Activated T-cell treated with anti-CD3 and anti-CD28 coated beads, Interleukin-2, amount 50 U/mL, for 4 hours (primary cell): ENCODE results near the gene PPP1R37. TPM values are rescaled to one million over a fixed set of nuclear protein-coding genes. Genes with fewer than 3 reads are reported as not detected.
"Not testable (repeated sequence)": the region's sequence is repeated elsewhere in the genome, so short reads cannot be mapped to it uniquely, and the experiment has no call there.

Experiments
- ATAC-seq, 2 donors: fragments of 200-7000 bp; cut with Tn5 transposase; one replicate each; pipeline ENCODE4 v1.10.0; 2021
- DNase-seq: peaks from one replicate; pipeline ENCODE4 v3.0.0-alpha.2; 2020
- H3K27me3 Mint-ChIP-seq: one replicate; pipeline ENCODE4 v1.8.0; 2021; ENCODE audit warnings: low read depth, mixed read lengths
- H3K36me3 Mint-ChIP-seq: one replicate; pipeline ENCODE4 v1.8.0; 2022; ENCODE audit warnings: mixed read lengths; ENCODE audit not compliant: insufficient read depth
- H3K4me1 Mint-ChIP-seq: one replicate; pipeline ENCODE4 v1.8.0; 2021; ENCODE audit warnings: low read depth, mixed read lengths
- H3K4me3 Mint-ChIP-seq: one replicate; pipeline ENCODE4 v1.8.0; 2021; ENCODE audit warnings: mild to moderate bottlenecking, moderate library complexity, mixed read lengths
- H3K9me3 Mint-ChIP-seq: one replicate; pipeline ENCODE4 v1.8.0; 2021; ENCODE audit warnings: mixed read lengths
- total RNA-seq, 3 donors: library from RNA; stranded (reverse); gene quantifications; one replicate each; pipeline ENCODE4 v1.2.1, GENCODE V29; 2021

Gene PPP1R37
- total RNA-seq, 3 donors from 2014 or later = 23.2 to 24.9 (median 24.7) TPM

- not testable (repeated sequence) for H3K27me3 Mint-ChIP-seq, H3K36me3 Mint-ChIP-seq, ATAC-seq, DNase-seq, H3K9me3 Mint-ChIP-seq, H3K4me3 Mint-ChIP-seq
- peaks cover 55% of the 10 kb centered on the region for H3K4me1 Mint-ChIP-seq
Observed at GRCh38 chr19:45106363-45106762, 13.4 kb downstream of the PPP1R37 start.

- DNase-seq (no peak), ATAC-seq (no peak)
- Mint-ChIP-seq H3K4me1 (peaks cover 48% of the 10 kb centered on the region), H3K36me3 (no peaks in the 10 kb centered on the region), H3K9me3 (no peaks in the 10 kb centered on the region), H3K27me3 (no peaks in the 10 kb centered on the region), H3K4me3 (no peak overlapping the region)
Observed at GRCh38 chr19:45107621-45108150, 14.7 kb downstream of the PPP1R37 start.

- H3K9me3 Mint-ChIP-seq = no peaks in the 10 kb centered on the region
- ATAC-seq (peak; percentile 48 to 61), DNase-seq (no peak)
- H3K27me3 Mint-ChIP-seq = no peaks in the 10 kb centered on the region
- H3K4me3 Mint-ChIP-seq = no peak overlapping the region
- H3K4me1 Mint-ChIP-seq = peaks cover 30% of the 10 kb centered on the region
- H3K36me3 Mint-ChIP-seq = no peaks in the 10 kb centered on the region
Observed at GRCh38 chr19:45110851-45111266, 17.9 kb downstream of the PPP1R37 start.

GRCh38 chr19:45112111-45112827, 19.3 kb downstream of the PPP1R37 start:
- no peaks in the 10 kb centered on the region for H3K36me3 Mint-ChIP-seq
- H3K4me1 Mint-ChIP-seq = peaks cover 43% of the 10 kb centered on the region
- no peak overlapping the region for H3K4me3 Mint-ChIP-seq

GRCh38 chr19:45113628-45114027, 20.6 kb downstream of the PPP1R37 start:
- Mint-ChIP-seq H3K4me1 (peaks cover 51% of the 10 kb centered on the region), H3K9me3 (no peaks in the 10 kb centered on the region), H3K27me3 (no peaks in the 10 kb centered on the region), H3K4me3 (no peak overlapping the region), H3K36me3 (no peaks in the 10 kb centered on the region)
- ATAC-seq = no peak
- no peak for DNase-seq

More at GRCh38 chr19:45112111-45112827, 19.3 kb downstream of the PPP1R37 start:
- ATAC-seq = no peak
- Mint-ChIP-seq H3K27me3 (no peaks in the 10 kb centered on the region), H3K9me3 (no peaks in the 10 kb centered on the region)
- no peak for DNase-seq

- H3K27me3 Mint-ChIP-seq = no peaks in the 10 kb centered on the region
Observed at GRCh38 chr19:45114116-45114515, 21.1 kb downstream of the PPP1R37 start.

GRCh38 chr19:45115809-45116615, 23.0 kb downstream of the PPP1R37 start:
- Mint-ChIP-seq H3K27me3 (no peaks in the 10 kb centered on the region), H3K36me3 (no peaks in the 10 kb centered on the region), H3K4me3 (no peak overlapping the region), H3K4me1 (peaks cover 55% of the 10 kb centered on the region), H3K9me3 (no peaks in the 10 kb centered on the region)
- ATAC-seq (no peak), DNase-seq (no peak)

More at GRCh38 chr19:45114116-45114515, 21.1 kb downstream of the PPP1R37 start:
- peaks cover 54% of the 10 kb centered on the region for H3K4me1 Mint-ChIP-seq
- no peaks in the 10 kb centered on the region for H3K9me3 Mint-ChIP-seq
- ATAC-seq (no peak), DNase-seq (no peak)
- no peaks in the 10 kb centered on the region for H3K36me3 Mint-ChIP-seq
- H3K4me3 Mint-ChIP-seq = no peak overlapping the region

- no peaks in the 10 kb centered on the region for H3K9me3 Mint-ChIP-seq
- peak overlapping the region; percentile 54 for H3K4me3 Mint-ChIP-seq
- peak; percentile 49 for DNase-seq
- peak; percentile 81 to 86 for ATAC-seq
- H3K36me3 Mint-ChIP-seq = no peaks in the 10 kb centered on the region
- H3K4me1 Mint-ChIP-seq = peaks cover 61% of the 10 kb centered on the region
- no peaks in the 10 kb centered on the region for H3K27me3 Mint-ChIP-seq
Observed at GRCh38 chr19:45117167-45117594, 24.2 kb downstream of the PPP1R37 start.

- Mint-ChIP-seq H3K36me3 (no peaks in the 10 kb centered on the region), H3K4me1 (peaks cover 63% of the 10 kb centered on the region), H3K4me3 (no peak overlapping the region), H3K27me3 (no peaks in the 10 kb centered on the region), H3K9me3 (no peaks in the 10 kb centered on the region)
- DNase-seq (no peak), ATAC-seq (peak; percentile 12 to 23)
Observed at GRCh38 chr19:45117671-45118070, 24.7 kb downstream of the PPP1R37 start.

- Mint-ChIP-seq H3K27me3 (no peaks in the 10 kb centered on the region), H3K36me3 (no peaks in the 10 kb centered on the region), H3K9me3 (no peaks in the 10 kb centered on the region), H3K4me1 (peaks cover 63% of the 10 kb centered on the region), H3K4me3 (no peak overlapping the region)
- DNase-seq (no peak), ATAC-seq (no peak)
Observed at GRCh38 chr19:45118106-45118505, 25.1 kb downstream of the PPP1R37 start.

GRCh38 chr19:45118591-45119355, 25.8 kb downstream of the PPP1R37 start:
- H3K27me3 Mint-ChIP-seq, H3K9me3 Mint-ChIP-seq, DNase-seq, H3K36me3 Mint-ChIP-seq, ATAC-seq, H3K4me3 Mint-ChIP-seq: not testable (repeated sequence)
- H3K4me1 Mint-ChIP-seq = peaks cover 64% of the 10 kb centered on the region

GRCh38 chr19:45119582-45119981, 26.6 kb downstream of the PPP1R37 start:
- no peak overlapping the region for H3K4me3 Mint-ChIP-seq
- ATAC-seq = no peak
- no peaks in the 10 kb centered on the region for H3K27me3 Mint-ChIP-seq
- H3K9me3 Mint-ChIP-seq = no peaks in the 10 kb centered on the region
- H3K36me3 Mint-ChIP-seq = no peaks in the 10 kb centered on the region
- peaks cover 68% of the 10 kb centered on the region for H3K4me1 Mint-ChIP-seq
- no peak for DNase-seq

GRCh38 chr19:45121827-45122345, 28.9 kb downstream of the PPP1R37 start:
- no peaks in the 10 kb centered on the region for H3K9me3 Mint-ChIP-seq
- H3K4me1 Mint-ChIP-seq = peaks cover 57% of the 10 kb centered on the region
- no peaks in the 10 kb centered on the region for H3K27me3 Mint-ChIP-seq
- no peak overlapping the region for H3K4me3 Mint-ChIP-seq
- DNase-seq (no peak), ATAC-seq (no peak)
- H3K36me3 Mint-ChIP-seq = no peaks in the 10 kb centered on the region

GRCh38 chr19:45122832-45123231, 29.9 kb downstream of the PPP1R37 start:
- Mint-ChIP-seq H3K4me1 (peaks cover 48% of the 10 kb centered on the region), H3K36me3 (no peaks in the 10 kb centered on the region), H3K27me3 (no peaks in the 10 kb centered on the region), H3K9me3 (no peaks in the 10 kb centered on the region), H3K4me3 (no peak overlapping the region)
- DNase-seq (no peak), ATAC-seq (no peak)
